ENCODE data around the gene DIP2B.
"Not testable (repeated sequence)": the region's sequence is repeated elsewhere in the genome, so short reads cannot be mapped to it uniquely, and the experiment has no call there.

DIP2B gene

GRCh38 chr12:50678650-50679365 lies 174.0 kb downstream of the DIP2B start:
- H3K36me3 ChIP-seq, result peaks cover 90% of the 10 kb centered on the region
- H3K4me3 ChIP-seq (ENCODE audit: low read depth in 1 of 2, low read length in 1 of 2), result no peak overlapping the region
- no peak overlapping the region for H3K27ac ChIP-seq
- H3K27me3 ChIP-seq, result no peaks in the 10 kb centered on the region
- H3K9me3 ChIP-seq, result no peaks in the 10 kb centered on the region
- H3K4me1 ChIP-seq (ENCODE audit: control insufficient read depth in 1 of 2, insufficient read depth in 1 of 2, low read depth in 1 of 2, low read length in 1 of 2), result no peaks in the 10 kb centered on the region
- no peak for TF ChIP-seq CTCF (IDR thresholded peaks at IDR 0.05)

GRCh38 chr12:50679612-50680011 lies 174.8 kb downstream of the DIP2B start:
- no peak overlapping the region for H3K27ac ChIP-seq
- H3K36me3 ChIP-seq, result peaks cover 92% of the 10 kb centered on the region
- no peaks in the 10 kb centered on the region for H3K4me1 ChIP-seq (ENCODE audit: control insufficient read depth in 1 of 2, insufficient read depth in 1 of 2, low read depth in 1 of 2, low read length in 1 of 2)
- no peak overlapping the region for H3K4me3 ChIP-seq (ENCODE audit: low read depth in 1 of 2, low read length in 1 of 2)
- no peaks in the 10 kb centered on the region for H3K9me3 ChIP-seq
- no peaks in the 10 kb centered on the region for H3K27me3 ChIP-seq
- TF ChIP-seq CTCF (IDR thresholded peaks at IDR 0.05), result no peak

GRCh38 chr12:50681064-50681463 lies 176.3 kb downstream of the DIP2B start:
- not testable (repeated sequence) for H3K4me1 ChIP-seq (ENCODE audit: control insufficient read depth in 1 of 2, insufficient read depth in 1 of 2, low read depth in 1 of 2, low read length in 1 of 2); H3K9me3 ChIP-seq; H3K27ac ChIP-seq; H3K27me3 ChIP-seq; H3K4me3 ChIP-seq (ENCODE audit: low read depth in 1 of 2, low read length in 1 of 2)
- peaks cover 92% of the 10 kb centered on the region for H3K36me3 ChIP-seq

GRCh38 chr12:50685641-50686040 lies 180.9 kb downstream of the DIP2B start:
- no peaks in the 10 kb centered on the region for H3K27me3 ChIP-seq
- no peak overlapping the region for H3K4me3 ChIP-seq (ENCODE audit: low read depth in 1 of 2, low read length in 1 of 2)
- peaks cover 97% of the 10 kb centered on the region for H3K36me3 ChIP-seq
- H3K9me3 ChIP-seq, result no peaks in the 10 kb centered on the region
- H3K27ac ChIP-seq, result no peak overlapping the region
- no peaks in the 10 kb centered on the region for H3K4me1 ChIP-seq (ENCODE audit: control insufficient read depth in 1 of 2, insufficient read depth in 1 of 2, low read depth in 1 of 2, low read length in 1 of 2)
- TF ChIP-seq CTCF (IDR thresholded peaks at IDR 0.05), result no peak

GRCh38 chr12:50686406-50686805 lies 181.6 kb downstream of the DIP2B start:
- peaks cover 97% of the 10 kb centered on the region for H3K36me3 ChIP-seq
- no peak overlapping the region for H3K4me3 ChIP-seq (ENCODE audit: low read depth in 1 of 2, low read length in 1 of 2)
- H3K27me3 ChIP-seq, result no peaks in the 10 kb centered on the region
- H3K9me3 ChIP-seq, result no peaks in the 10 kb centered on the region
- no peak for TF ChIP-seq CTCF (IDR thresholded peaks at IDR 0.05)
- no peaks in the 10 kb centered on the region for H3K4me1 ChIP-seq (ENCODE audit: control insufficient read depth in 1 of 2, insufficient read depth in 1 of 2, low read depth in 1 of 2, low read length in 1 of 2)
- no peak overlapping the region for H3K27ac ChIP-seq

GRCh38 chr12:50686976-50687375 lies 182.2 kb downstream of the DIP2B start:
- peaks cover 97% of the 10 kb centered on the region for H3K36me3 ChIP-seq
- no peak overlapping the region for H3K4me3 ChIP-seq (ENCODE audit: low read depth in 1 of 2, low read length in 1 of 2)
- no peak for TF ChIP-seq CTCF (IDR thresholded peaks at IDR 0.05)
- no peaks in the 10 kb centered on the region for H3K27me3 ChIP-seq
- no peak overlapping the region for H3K27ac ChIP-seq
- H3K4me1 ChIP-seq (ENCODE audit: control insufficient read depth in 1 of 2, insufficient read depth in 1 of 2, low read depth in 1 of 2, low read length in 1 of 2), result no peaks in the 10 kb centered on the region
- H3K9me3 ChIP-seq, result no peaks in the 10 kb centered on the region

Data from neutrophil (primary cell).